BJ (cell line): ENCODE data around the gene PDE4D. TPM values are rescaled to one million over a fixed set of nuclear protein-coding genes. Genes with fewer than 3 reads are reported as not detected.

Experiments
- CTCF ChIA-PET: fragments of 350-600 bp; formaldehyde crosslinking; extraction: SDS; loops from one replicate; lab custom pipeline; 2021; ENCODE audit warnings: antibody characterized with exemption, inconsistent platforms; lab: Yijun Ruan, JAX
- POLR2A ChIA-PET: fragments of 300-600 bp; sonication (Branson Sonifier 250); formaldehyde crosslinking; extraction: SDS; loops from one replicate; lab custom pipeline; 2021; ENCODE audit warnings: antibody characterized with exemption; lab: Charles Lee
- DNase-seq: peaks from one replicate; pipeline ENCODE4 v3.0.0-alpha.2; 2011; ENCODE audit warnings: low read depth
- H3K27me3 ChIP-seq: 2 replicates; pipeline ENCODE4 v1.6.0; 2011; ENCODE audit warnings: low read length; ENCODE audit not compliant: control insufficient read depth, insufficient read depth
- H3K36me3 ChIP-seq: 2 replicates; pipeline ENCODE4 v1.5.1; 2011; ENCODE audit warnings: low read length; ENCODE audit not compliant: control insufficient read depth, insufficient read depth
- H3K4me3 ChIP-seq: 2 replicates; pipeline ENCODE4 v1.5.1; 2011; ENCODE audit warnings: low read depth, mild to moderate bottlenecking, control low read depth, low read length
- polyA plus RNA-seq: library from polyadenylated mRNA; depleted of rRNA; stranded (reverse); fragments of >200 nt; gene quantifications from 2 replicates; pipeline ENCODE4 v1.2.3, GENCODE V29; 2011
- TF ChIP-seq, protein P1 (sequence below): IDR thresholded peaks from 2 replicates; pipeline ENCODE4 v1.5.1; 2011; ENCODE audit warnings: low read depth, mild to moderate bottlenecking, control low read depth, inconsistent platforms, low read length, moderate library complexity; ENCODE audit not compliant: insufficient read depth

PDE4D gene
- polyA plus RNA-seq, 1 experiment: 2.8 TPM

DNA sequence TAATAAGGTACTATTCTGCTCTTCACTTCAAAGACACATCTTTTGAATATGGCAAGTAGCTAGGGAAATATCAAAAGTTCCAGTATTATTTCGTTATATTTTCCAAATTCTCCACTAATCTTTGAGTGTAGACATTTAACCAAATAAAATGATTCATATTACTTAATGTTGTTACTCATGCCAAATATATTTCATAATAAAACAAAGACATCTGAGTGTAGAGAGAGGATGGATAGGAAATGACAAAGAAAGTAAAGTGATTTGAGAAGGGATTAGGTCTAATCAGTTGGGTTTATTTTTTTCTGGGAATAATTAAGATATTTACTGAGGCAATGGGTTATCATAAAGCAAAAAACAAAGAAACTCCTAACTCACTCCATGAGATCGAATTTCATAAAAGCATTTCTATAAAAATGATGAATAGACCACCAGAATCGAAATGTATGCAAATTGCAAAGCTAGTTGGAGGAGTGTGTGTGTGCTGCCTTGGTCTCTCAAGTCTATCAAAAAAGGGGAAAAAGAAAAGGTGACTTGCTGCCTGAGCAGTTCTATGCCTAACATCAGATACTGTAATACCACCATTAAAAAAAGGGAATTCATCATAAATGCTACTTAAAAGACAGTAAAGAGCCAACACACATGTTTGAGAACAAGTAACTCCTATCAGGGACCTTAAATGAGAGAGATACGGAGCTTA is 255.5 kb downstream of the PDE4D start:
- TF ChIP-seq, protein P1, sequence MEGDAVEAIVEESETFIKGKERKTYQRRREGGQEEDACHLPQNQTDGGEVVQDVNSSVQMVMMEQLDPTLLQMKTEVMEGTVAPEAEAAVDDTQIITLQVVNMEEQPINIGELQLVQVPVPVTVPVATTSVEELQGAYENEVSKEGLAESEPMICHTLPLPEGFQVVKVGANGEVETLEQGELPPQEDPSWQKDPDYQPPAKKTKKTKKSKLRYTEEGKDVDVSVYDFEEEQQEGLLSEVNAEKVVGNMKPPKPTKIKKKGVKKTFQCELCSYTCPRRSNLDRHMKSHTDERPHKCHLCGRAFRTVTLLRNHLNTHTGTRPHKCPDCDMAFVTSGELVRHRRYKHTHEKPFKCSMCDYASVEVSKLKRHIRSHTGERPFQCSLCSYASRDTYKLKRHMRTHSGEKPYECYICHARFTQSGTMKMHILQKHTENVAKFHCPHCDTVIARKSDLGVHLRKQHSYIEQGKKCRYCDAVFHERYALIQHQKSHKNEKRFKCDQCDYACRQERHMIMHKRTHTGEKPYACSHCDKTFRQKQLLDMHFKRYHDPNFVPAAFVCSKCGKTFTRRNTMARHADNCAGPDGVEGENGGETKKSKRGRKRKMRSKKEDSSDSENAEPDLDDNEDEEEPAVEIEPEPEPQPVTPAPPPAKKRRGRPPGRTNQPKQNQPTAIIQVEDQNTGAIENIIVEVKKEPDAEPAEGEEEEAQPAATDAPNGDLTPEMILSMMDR: no peak
- Histone ChIP-seq H3K4me3 (no peak overlapping the region), H3K27me3 (no peaks in the 10 kb centered on the region), H3K36me3 (no peaks in the 10 kb centered on the region)
- CTCF ChIA-PET: no interaction called here
- POLR2A ChIA-PET: no interaction called here
- no peak for DNase-seq

DNA sequence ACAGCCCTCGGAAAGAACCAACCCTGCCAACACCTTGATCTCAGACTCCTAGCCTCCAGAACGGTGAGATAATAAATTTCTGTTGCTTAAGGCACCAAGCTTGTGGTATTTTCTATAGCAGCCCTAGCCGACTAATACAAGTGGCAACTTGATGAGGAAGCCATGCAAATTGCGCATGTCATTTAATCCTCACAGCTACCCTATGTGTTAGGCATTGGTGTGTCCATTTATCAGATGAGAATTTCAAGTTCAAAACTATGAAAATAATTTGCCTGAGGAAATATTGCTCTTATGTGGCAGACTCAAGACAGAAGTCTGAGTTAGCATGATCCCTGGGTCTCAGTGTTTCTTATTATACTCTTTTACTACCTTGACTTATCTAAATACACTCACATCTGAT is 264.0 kb downstream of the PDE4D start:
- POLR2A ChIA-PET: no interaction called here

GRCh38 chr5:59628062-59628828 is 265.3 kb downstream of the PDE4D start:
- Histone ChIP-seq H3K27me3 (no peaks in the 10 kb centered on the region), H3K36me3 (no peaks in the 10 kb centered on the region), H3K4me3 (no peak overlapping the region)
- TF ChIP-seq, protein P1: no peak
- CTCF ChIA-PET: no interaction called here
- POLR2A ChIA-PET: no interaction called here
- no peak for DNase-seq

More for the DNA sequence above, 264.0 kb downstream of the PDE4D start:
- no peak overlapping the region for H3K4me3 ChIP-seq
- no peaks in the 10 kb centered on the region for H3K36me3 ChIP-seq
- no peak for DNase-seq
- no peaks in the 10 kb centered on the region for H3K27me3 ChIP-seq
- TF ChIP-seq, protein P1: no peak
- CTCF ChIA-PET: no interaction called here

GRCh38 chr5:59624898-59625297 is 268.6 kb downstream of the PDE4D start:
- no peaks in the 10 kb centered on the region for H3K27me3 ChIP-seq
- ChIA-PET CTCF (no interaction called here), POLR2A (no interaction called here)
- no peak for DNase-seq
- TF ChIP-seq, protein P1: no peak
- H3K36me3 ChIP-seq: no peaks in the 10 kb centered on the region
- H3K4me3 ChIP-seq: no peak overlapping the region

GRCh38 chr5:59622848-59623247 is 270.7 kb downstream of the PDE4D start:
- Histone ChIP-seq H3K27me3 (no peaks in the 10 kb centered on the region), H3K4me3 (no peak overlapping the region), H3K36me3 (no peaks in the 10 kb centered on the region)
- TF ChIP-seq, protein P1: no peak
- DNase-seq: no peak
- CTCF ChIA-PET: no interaction called here
- POLR2A ChIA-PET: no interaction called here
